Measurements from ENCODE around the gene RIMBP3C.
"Not testable (repeated sequence)": the region's sequence is repeated elsewhere in the genome, so short reads cannot be mapped to it uniquely, and the experiment has no call there.

RIMBP3C gene

GRCh38 chr22:21551361-21551760, at the start of gene RIMBP3C:
RIMBP3C (minus strand) TSS chr22:21551461; CDS start chr22:21550976, 485 bp downstream.
- not testable (repeated sequence) for DNase-seq

GRCh38 chr22:21599053-21599893, 48.0 kb upstream of the RIMBP3C start:
- no peak for DNase-seq

- no peak for DNase-seq
These were observed 47.0 kb upstream of the RIMBP3C start for GRCh38 chr22:21598302-21598701.

GRCh38 chr22:21596356-21597135, 45.3 kb upstream of the RIMBP3C start:
- DNase-seq = not testable (repeated sequence)

DNA sequence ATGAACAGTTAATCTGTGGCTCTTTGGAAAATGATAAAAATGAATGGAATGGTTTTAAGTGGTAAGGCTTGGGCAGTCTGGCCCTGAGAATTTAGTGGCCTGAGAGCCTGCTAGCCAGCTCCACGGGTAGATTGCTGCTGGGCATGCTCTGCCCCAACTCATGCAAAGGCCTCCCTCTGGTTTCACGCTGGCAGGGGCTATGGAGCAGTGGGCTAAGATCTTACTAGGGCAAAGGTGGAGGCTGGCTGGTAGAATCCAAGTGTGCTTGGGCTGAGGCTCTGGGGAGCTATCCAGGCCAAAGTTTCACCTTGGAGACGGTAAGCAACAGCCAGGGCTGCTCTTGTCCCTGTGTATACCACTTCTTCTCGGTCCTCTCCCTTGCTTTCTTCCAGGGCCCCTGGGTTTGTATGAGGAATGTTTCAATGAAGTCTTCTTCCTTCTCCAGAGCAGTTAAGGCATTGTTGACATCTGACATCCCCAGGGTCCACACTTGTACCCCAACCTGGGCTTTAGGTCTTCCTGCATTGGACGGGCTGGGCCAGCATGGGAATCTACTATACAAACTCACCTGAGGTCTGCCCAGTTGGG, 43.7 kb upstream of the RIMBP3C start:
- no peak for DNase-seq

- no peak for DNase-seq
These were observed 42.4 kb upstream of the RIMBP3C start for GRCh38 chr22:21593406-21594232.

- no peak for DNase-seq
These were observed 41.2 kb upstream of the RIMBP3C start for GRCh38 chr22:21592422-21592821.

DNA sequence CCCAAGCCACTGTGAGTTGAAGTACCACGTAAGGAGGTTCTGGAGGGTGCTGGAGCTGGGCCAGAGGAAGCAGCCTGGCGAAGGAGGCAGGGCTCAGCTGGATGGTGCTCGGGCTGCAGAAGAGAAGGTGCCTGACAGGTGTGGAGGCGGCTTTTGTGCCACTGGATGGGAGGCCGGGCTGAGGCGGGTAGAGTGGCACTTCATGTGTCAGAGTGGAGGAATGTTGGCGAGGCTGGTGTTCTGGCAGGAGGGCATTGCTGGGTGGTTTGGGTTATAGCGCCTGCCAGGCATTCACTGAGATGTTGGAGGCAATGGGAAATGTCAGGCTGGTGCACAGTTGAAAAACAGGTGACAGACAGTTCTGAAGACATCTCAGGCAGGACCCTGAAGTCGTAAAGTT, 40.4 kb upstream of the RIMBP3C start:
- no peak for DNase-seq

DNA sequence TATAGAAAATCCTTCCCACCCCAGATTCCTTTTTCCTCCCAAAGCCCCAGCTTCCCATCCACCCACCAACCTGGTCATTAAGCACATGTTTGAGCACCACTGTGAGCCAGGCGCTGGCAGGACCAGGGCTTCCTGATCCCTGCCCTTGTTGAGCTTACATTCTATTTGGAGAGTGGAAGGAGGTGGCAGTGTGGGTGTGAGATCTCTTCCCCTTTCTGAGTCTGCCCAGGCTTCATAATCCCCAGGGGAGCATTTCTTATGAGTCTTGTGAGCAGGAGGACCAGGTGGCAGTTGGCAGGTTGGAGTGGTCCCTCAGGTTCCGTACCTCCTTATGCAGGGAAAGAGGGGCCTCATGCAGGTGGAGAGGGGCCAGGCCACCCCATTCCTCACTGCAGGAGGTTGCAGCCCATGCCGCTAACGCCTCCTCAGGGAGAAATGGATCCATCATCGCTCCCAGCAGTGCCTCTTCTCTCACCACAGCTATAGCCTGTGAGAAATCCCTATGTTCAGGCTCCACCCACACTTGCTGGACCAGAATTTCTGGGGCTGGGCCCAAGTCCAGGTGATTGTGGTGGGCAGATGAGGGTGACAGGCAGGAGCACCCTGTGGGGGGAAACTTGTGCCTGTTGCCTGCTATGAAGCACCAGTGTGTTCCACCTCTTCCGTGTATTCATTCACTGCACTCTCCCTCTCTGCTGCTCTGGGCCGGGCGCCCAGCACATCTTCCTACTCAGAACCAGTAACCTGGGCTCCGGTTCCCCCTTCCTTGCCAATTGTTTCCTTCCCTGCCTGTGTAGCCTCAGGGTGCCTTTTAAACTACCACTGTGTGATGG, 39.8 kb upstream of the RIMBP3C start:
- DNase-seq = no peak

DNA sequence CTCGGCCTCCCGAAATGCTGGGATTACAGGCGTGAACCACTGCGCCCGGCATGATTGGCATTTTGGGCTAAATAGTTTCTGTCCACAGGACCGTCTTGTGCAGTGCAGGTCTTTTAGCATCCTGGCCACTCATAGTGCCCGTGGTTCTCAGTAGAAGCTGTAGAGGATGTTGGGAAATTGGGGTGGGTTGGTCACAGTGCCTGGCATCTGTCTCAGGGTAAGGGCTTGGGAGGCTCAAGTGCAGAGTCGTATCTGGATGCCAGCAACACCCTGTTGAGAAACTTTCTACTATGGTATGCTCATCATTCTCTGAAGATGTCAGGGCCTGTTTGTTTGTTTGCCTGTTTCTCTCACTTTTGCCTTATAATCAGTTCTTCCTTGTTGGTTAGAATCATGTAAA, 38.1 kb upstream of the RIMBP3C start:
- DNase-seq = no peak

DNA sequence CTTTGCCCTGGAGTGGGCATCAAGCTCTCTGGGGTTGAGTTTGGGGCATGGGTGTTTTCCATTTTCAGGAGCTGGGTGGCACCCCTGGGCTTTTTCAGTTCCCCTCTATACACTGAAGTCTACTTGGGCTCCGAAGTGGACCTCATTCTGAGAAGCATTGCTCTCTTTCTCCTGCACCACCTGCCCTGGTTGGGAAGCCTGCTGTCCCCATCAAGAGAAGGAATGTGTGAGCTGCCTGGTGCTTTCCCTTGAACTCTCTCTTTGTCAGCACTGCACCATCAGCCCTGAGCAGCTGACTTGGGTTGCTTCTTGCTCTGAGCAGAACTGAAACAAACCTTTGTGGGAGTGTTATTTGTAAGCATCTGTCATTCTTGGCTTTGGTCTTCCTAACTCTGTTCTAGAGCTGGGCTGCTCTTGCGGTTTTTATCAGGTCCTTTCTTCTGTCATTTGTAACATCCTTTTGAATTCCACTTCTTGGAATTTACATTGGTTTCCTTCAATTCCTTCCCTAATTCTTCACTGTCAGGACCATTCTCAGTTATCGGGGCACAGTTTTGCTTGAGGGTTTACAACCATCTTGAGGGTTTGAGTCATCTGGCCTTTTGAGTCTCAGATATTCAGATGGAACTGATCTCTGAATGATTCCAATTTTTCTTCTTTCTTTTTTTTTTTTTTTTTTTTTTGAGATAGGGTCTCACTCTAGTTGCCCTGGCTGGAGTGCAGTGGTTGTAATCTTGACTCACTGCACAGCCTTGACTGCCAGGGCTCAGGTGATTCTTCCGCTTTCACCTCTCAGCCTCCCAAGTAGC, 36.7 kb upstream of the RIMBP3C start:
- peak; percentile 85 for DNase-seq

DNA sequence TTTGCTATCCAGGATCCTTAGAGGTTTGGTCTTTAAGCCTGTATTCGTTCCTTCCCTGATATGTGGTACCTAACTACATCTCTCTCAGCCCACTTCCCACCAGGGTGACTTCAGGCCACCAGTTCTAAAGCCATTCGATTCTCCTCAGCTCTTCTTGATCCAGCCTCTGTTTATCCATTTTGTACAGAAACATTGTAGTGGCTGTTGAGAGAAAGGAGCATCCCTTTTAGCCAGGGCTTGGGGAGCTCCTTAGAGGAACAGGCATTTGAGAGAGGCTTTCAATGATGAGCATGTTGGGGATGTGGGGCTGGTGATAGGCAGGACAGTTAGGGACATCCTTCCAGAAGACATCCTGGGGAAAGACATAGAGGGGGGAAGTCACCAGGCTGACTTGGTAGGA, 34.1 kb upstream of the RIMBP3C start:
- no peak for DNase-seq

DNA sequence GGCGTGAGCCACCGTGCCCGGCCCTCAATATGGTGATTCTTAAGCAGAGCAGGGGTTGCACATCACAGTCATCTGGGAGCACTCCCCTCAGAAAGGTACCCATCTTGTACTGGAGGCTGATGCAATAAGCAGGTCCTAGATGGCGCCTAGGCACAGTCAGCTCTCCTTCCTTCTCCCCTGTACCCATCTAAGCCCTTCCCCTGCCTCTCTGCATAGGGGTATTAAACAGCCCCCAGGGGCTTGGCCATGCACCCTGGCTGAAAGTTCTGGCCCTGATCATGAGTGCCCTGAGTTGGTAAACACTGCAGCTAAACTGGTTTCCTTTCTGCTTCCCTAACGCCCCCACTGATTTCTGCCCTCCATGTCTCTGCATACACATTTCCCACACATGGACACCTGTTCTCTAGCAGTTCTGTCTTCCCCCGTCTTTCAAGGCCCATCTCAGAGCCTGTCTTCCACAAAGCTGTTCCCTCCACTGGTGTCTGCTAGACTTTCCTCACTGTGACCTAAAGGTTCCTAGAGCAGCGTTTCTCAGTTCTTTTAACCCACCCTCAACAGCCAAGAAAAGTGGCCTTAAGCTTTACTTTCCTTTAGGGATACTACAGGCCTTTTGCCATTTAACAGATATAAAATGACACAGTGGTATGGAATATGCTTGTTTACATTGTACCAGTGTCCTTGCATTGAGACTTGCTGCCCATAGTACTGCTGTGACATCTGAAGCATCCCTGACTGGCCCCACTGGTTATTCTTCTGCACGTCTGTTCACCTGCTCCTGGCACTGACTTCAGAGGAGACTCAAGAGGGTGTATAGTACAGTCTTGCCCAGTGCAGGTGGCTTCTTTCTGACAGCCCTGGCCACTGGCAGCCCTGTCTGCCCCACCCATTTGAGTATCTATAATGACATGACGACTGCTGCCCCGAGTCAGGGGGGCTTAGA, 31.8 kb upstream of the RIMBP3C start:
- DNase-seq = no peak

DNA sequence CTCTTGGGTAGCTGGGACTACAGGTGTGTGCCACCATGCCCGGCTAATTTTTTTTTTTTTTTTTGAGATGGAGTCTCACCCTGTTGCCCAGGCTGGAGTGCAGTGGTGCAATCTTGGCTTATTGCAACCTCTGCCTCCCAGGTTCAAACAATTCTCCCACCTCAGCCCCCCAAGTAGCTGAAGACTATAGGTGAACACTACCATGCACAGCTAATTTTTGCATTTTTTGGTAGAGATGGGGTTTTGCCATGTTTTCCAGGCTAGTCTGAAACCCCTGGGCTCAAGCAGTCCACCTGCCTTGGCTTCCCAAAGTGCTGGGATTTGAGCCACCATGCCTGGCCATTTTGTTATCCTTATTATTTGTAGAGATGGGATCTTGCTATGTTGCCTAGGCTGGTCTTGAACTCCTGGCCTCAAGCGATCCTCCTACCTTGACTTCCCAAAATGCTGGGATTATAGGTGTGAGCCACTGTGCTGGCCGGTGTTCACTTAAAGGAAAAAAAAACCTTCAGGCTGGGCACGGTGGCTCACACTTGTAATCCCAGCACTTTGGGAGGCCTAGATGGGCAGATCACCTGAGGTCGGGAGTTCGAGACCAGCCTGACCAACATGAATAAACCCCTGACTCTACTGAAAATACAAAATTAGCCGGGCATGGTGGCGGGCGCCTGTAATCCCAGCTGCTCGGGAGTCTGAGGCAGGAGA, 29.9 kb upstream of the RIMBP3C start:
- DNase-seq = not testable (repeated sequence)

DNA sequence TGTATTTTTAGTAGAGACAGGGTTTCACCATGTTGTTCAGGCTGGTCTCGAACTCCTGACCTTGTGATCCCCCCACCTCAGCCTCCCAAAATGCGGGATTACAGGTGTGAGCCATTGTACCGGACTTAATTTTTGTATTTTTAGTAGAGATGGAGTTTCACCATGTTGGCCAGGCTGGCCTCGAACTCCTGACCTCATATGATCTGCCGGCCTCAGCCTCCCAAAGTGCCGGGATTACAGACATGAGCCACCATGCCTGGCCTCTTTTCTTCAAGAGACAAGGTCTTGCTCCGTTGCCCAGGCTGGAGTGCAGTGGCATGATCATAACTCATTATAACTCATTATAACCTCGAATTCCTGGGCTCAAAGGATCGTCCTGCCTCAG, 29.4 kb upstream of the RIMBP3C start:
- DNase-seq = not testable (repeated sequence)

- DNase-seq = no peak
These were observed 28.2 kb upstream of the RIMBP3C start for GRCh38 chr22:21579474-21579851.

DNA sequence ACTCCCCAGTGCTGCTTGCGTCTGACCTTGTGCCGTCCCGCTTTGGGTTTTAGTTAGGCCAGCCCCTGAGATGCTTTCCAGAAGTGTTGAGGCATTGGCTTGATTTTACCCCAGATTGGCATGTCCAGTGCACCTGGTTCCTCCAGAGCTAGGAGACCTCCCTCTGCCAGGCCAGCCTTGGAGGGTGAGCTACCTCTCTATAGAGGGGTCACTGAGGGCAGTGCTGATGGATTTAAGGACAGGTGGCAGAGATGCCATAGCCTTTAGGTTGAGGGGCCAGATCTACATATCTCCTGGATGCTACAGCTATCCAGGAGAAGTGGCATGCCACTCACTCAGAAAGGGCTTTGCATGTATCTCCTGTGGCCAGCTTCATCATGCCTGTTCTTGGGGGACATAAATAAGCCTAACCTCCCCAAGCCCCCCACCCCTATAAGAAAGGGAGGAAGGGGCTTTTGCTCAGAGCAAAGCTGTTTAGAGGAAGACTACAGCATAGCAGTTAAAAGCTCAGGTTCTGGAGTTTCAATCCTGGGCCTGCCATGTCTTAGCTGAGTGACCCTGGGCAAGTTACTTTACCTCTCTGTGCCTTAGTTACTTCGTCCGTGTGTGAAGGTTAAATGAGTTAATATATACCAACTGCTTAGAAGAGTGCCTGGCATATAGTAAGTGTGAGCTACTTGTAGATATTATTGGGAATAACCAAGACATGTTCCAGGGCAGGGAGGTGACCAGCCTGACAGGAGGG, 22.7 kb upstream of the RIMBP3C start:
- DNase-seq = no peak

DNA sequence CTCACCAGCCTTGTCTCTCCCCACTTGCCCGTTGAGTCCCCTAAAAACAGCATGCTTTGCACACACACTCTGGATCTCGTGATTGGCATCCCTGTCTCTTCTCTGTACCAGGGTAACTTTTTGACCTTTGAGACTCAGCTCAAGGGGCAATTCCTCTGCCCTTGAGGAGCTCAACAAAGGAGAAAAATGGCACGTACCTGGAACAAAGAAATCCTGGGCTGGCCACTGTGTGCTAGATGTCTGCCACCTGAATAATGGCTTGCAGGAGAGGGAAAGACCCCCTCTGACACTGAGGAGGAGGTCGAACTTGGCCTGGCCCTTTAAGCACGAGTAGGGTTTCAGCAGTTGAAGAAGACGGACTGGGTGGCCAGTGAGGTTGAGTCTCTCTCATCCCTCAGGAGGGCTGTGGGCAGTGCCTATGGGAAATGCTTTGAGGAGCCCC, 22.1 kb upstream of the RIMBP3C start:
- DNase-seq = no peak
